T-helper 2 cell treated with Interferon-gamma antibody and Interleukin-4, amounts not matched to agents 5 μg/mL and 100 μg/mL, for 36 hours (primary cell): ENCODE measurements around the gene CACNA1I.

ENCODE experiments used
- DNase-seq: peaks from one replicate; pipeline ENCODE4 v3.0.0; 2021; ENCODE audit warnings: low spot score
- H3K27ac Mint-ChIP-seq: one replicate; pipeline ENCODE4 v1.8.0; 2021; ENCODE audit warnings: mild to moderate bottlenecking, mixed read lengths
- H3K27me3 Mint-ChIP-seq: one replicate; pipeline ENCODE4 v1.8.0; 2021; ENCODE audit warnings: low read depth, mixed read lengths
- H3K36me3 Mint-ChIP-seq: one replicate; pipeline ENCODE4 v1.8.0; 2021; ENCODE audit warnings: low read depth, mixed read lengths
- H3K4me1 Mint-ChIP-seq: one replicate; pipeline ENCODE4 v1.8.0; 2021; ENCODE audit warnings: low read depth, mixed read lengths
- H3K4me3 Mint-ChIP-seq: one replicate; pipeline ENCODE4 v1.8.0; 2022; ENCODE audit warnings: mild to moderate bottlenecking, moderate library complexity, mixed read lengths
- H3K9me3 Mint-ChIP-seq: one replicate; pipeline ENCODE4 v1.8.0; 2021; ENCODE audit warnings: mixed read lengths

CACNA1I gene

DNA sequence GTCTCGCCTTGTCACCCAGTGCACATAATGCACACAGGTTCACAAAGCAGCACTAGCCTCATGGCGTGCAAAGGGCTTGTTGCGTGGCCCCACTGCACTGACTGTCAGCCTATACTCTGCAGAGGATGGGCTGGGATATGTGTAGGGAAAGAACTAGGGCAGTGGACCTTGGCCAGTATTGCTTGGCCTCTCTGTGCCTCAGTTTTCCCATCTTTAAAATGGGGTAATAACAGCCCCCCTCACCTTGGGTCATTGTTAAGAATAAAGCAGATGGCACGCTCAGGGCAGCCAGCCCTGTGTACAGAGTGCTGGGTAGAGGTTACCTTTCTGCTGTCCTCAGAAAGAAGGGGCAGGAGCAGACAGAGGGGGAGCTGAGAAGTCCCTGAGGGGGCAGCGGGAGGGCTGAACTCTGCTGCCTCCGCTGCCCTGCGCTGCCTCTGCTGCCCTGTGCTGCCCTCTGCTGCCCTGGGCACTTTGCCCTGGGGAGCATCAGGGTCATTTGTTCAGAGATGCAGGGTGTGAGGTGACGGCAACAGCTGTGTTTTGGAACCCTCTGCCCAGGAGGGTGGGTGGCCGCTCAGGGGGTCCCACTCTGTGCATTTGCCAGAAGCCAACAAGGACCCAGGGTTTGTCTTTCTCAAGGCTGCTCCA is 71.2 kb downstream of the CACNA1I start:
- DNase-seq = no peak
- H3K36me3 Mint-ChIP-seq = no peaks in the 10 kb centered on the region
- peaks cover 9% of the 10 kb centered on the region for H3K27me3 Mint-ChIP-seq
- H3K4me1 Mint-ChIP-seq = no peaks in the 10 kb centered on the region
- H3K27ac Mint-ChIP-seq = no peak overlapping the region
- no peak overlapping the region for H3K4me3 Mint-ChIP-seq
- no peaks in the 10 kb centered on the region for H3K9me3 Mint-ChIP-seq

DNA sequence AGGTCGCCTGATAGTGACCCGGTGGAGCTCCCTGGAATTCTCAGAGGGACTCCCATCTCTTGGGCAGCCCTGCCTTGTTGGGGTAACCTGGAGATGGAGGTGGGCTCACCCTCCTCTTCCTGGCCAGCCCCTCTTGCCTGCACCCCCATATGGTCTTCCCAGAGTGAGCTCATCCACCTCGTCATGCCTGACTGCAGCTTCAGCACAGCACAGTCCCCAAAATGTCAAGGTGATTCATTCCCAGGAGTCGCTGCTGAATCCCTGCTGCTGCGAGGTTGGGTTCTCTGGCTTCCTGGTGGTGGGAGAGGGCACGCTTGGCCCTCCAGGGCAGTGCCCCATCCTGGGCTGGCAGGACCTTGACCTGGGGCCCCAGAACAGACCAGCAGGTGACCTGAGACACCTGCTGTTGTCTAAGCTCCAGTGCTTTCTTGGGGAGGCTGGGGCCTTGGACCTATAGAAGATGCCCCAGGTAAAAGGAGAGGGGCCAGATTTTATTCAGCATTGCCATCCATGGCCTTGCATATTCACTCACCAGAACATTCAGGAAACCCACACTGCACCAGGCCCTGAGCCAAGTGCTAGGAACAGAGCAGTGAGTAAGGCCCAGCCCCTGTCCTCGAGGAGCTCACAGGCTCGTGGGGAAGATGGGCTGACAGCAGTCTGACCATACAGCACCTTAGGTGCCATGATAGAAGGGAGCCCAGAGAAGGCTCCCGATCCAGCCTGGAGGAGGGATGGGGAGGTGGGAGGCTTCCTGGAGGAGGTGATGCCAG is 72.9 kb downstream of the CACNA1I start:
- H3K27me3 Mint-ChIP-seq = peaks cover 9% of the 10 kb centered on the region
- H3K4me1 Mint-ChIP-seq = no peaks in the 10 kb centered on the region
- no peak overlapping the region for H3K4me3 Mint-ChIP-seq
- no peak for DNase-seq
- no peak overlapping the region for H3K27ac Mint-ChIP-seq
- H3K36me3 Mint-ChIP-seq = no peaks in the 10 kb centered on the region
- H3K9me3 Mint-ChIP-seq = no peaks in the 10 kb centered on the region

DNA sequence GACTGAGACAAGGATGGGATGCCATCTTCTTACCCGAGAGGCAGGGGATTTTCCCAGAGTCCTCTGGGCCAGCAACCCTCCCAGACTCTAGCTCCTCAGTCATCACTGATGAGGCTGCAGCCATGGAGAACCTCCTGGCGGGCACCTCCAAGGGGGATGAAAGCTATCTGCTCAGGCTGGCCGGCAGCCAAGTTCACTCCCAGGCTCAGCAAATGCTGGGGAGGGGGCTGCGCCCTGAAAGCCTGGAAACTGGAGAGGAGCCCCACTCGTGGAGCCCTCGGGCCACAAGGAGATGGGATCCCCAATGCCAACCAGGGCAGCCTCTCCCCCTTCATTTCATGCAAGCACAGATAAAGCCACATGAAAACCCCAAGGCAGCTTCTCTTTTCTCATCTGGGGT is 75.0 kb downstream of the CACNA1I start:
- Mint-ChIP-seq H3K4me3 (no peak overlapping the region), H3K27ac (no peak overlapping the region), H3K4me1 (no peaks in the 10 kb centered on the region), H3K36me3 (no peaks in the 10 kb centered on the region), H3K27me3 (peaks cover 6% of the 10 kb centered on the region), H3K9me3 (no peaks in the 10 kb centered on the region)
- DNase-seq = no peak

DNA sequence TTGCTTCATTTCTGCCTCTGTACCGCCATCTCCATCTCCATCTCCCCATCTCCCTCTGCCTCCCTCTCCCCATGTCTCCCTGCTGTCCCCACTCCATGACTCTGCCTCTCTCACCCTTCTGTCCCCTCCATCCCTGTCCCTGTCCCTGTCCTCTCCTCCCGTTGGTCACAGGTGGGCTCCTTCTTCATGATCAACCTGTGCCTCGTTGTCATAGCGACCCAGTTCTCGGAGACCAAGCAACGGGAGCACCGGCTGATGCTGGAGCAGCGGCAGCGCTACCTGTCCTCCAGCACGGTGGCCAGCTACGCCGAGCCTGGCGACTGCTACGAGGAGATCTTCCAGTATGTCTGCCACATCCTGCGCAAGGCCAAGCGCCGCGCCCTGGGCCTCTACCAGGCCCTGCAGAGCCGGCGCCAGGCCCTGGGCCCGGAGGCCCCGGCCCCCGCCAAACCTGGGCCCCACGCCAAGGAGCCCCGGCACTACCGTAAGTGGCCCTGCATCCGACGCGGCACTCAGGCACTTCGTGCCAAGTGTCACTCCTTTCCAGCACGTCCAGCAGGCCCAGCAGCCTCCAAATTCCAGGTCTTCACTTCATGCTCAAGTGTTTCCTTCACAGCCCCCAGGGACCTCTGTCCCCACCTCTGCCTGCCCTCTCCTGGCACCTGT is 76.0 kb downstream of the CACNA1I start:
- Mint-ChIP-seq H3K27me3 (peaks cover 3% of the 10 kb centered on the region), H3K9me3 (no peaks in the 10 kb centered on the region), H3K27ac (no peak overlapping the region), H3K4me1 (no peaks in the 10 kb centered on the region), H3K4me3 (no peak overlapping the region), H3K36me3 (no peaks in the 10 kb centered on the region)
- no peak for DNase-seq

DNA sequence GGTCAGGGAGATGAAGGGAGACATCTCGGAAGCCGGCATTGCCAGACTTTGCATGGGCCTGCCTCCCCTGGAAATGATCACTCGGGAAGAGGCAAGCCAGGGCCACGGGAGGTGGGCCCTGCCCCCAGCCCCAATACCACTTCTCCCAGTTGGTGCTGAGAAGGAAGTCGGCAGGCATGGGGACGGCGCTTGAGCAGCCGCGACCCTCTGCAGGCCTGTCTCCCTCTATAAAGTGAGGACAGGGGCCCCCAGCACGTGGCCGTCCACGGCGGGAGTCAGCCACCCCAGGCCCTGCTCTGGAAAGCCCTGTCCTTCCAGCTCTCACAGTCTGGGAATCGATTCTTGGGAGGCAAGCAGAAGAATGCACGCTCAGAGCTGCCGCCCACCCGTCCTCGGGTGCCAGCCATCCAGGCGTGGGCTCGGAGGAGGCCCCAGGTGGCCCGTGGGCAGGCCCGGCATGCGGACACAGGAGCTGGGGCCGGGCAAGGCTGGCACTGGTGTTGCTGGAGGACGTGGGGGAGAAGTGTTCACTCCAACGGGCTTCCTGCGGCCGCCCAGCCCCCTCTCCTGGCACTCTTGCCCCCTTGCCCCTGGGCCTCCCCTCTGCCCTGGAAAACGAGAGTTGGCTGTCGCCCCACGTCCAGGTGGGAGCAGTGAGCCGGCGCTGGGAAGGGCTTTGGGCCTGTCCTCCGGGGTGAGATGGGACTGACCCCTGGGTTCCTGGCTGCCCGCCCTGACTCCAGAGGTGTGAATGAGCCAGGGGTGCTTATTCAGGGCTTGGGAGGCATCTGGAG is 77.5 kb downstream of the CACNA1I start:
- Mint-ChIP-seq H3K27ac (no peak overlapping the region), H3K4me1 (no peaks in the 10 kb centered on the region), H3K4me3 (no peak overlapping the region)

GRCh38 chr22:39648630-39648950 is 78.0 kb downstream of the CACNA1I start:
- no peak for DNase-seq
- Mint-ChIP-seq H3K9me3 (no peaks in the 10 kb centered on the region), H3K4me1 (no peaks in the 10 kb centered on the region), H3K4me3 (no peak overlapping the region), H3K27ac (no peak overlapping the region), H3K27me3 (no peaks in the 10 kb centered on the region), H3K36me3 (no peaks in the 10 kb centered on the region)

More for the DNA sequence above, 77.5 kb downstream of the CACNA1I start:
- no peaks in the 10 kb centered on the region for H3K36me3 Mint-ChIP-seq
- H3K9me3 Mint-ChIP-seq = no peaks in the 10 kb centered on the region
- H3K27me3 Mint-ChIP-seq = no peaks in the 10 kb centered on the region
- DNase-seq = no peak

GRCh38 chr22:39649500-39650089 is 79.0 kb downstream of the CACNA1I start:
- DNase-seq = no peak
- H3K27ac Mint-ChIP-seq = no peak overlapping the region
- H3K9me3 Mint-ChIP-seq = no peaks in the 10 kb centered on the region
- H3K27me3 Mint-ChIP-seq = no peaks in the 10 kb centered on the region
- H3K4me3 Mint-ChIP-seq = no peak overlapping the region
- H3K36me3 Mint-ChIP-seq = no peaks in the 10 kb centered on the region
- H3K4me1 Mint-ChIP-seq = no peaks in the 10 kb centered on the region

DNA sequence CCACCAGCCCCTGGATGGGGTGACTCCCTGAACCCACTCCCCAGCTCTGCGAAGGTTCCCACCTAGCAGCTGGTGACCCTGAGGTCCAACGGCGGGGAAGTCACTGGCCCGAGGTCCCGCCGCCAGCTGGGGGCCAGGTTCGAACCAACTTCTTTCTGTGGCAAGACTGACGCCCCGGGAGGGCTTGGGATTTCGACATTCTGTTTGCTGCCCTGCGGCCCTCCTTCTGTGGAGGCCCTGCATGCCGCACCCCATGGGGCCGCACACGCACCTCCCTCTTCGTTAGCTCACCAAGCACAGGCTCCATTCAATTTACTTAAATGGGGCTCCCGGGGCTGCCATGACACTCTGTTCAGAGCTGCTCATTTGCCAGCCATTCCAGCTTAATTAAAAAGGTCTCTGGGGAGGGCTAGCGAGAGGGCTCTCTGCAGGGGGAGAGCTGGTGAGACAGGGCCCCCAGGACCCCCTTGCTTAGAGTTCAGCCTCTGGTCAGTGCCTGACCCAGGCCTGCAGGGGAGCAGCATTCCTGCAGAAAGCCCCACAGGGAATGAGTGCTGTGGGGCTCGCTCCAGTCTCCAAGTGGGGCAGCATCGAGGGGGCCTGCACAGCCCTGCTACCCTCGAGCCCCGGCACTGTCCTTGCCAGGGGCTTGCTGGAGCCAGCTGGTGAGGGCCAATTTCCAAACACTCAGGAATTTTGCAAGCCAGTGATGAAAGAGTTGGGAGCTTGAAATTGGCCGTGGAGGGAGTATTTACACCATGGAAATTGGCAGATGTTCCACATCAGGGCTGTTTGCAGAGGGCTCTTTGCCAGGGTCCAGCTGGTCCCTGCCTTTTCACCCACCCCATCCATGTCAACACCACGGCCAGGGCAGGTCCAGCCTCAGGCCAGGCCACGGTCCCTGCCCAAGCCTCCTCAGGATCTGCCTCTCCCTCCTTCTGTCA is 80.8 kb downstream of the CACNA1I start:
- Mint-ChIP-seq H3K4me1 (peaks cover 3% of the 10 kb centered on the region), H3K9me3 (no peaks in the 10 kb centered on the region), H3K4me3 (no peak overlapping the region), H3K27me3 (peaks cover 2% of the 10 kb centered on the region), H3K36me3 (no peaks in the 10 kb centered on the region), H3K27ac (no peak overlapping the region)
- DNase-seq = no peak

DNA sequence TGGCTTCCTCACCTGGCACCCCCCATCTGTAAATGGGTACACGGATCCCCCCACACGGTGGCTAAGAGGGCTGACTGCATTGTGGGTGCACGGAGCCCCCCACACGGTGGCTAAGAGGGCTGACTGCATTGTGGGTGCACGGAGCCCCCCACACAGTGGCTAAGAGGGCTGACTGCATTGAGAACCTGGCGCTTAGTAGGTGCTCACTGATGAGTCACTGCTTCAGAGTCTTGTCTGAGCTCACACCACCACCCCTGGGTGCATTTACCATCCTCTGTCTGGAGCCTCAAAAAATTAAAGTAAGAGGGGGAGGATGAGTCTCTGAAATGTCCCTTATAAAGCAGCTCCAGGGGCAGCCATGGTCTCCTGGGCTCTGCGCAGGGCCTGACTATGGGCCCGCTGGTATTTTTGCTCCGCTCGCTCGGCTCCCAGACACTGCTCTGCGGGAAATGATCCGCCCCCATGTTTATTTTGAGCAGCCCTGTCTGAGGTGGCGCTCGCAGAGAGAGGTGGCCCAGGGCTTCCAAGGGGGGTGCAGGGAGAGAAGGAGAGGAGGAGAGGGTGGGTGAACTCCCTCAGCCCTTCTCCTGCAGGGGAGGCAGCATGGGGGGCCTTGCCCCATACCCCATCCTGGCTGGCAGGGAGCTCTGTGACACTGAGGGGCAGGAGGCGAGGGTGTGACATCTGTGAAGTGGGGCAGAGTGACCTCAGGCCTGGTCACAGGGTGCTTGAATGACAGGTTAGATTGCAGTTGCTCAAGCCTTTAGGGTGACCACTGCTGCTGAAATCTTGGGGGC is 82.6 kb downstream of the CACNA1I start:
- Mint-ChIP-seq H3K27me3 (peaks cover 2% of the 10 kb centered on the region), H3K4me3 (no peak overlapping the region), H3K9me3 (no peaks in the 10 kb centered on the region), H3K4me1 (peaks cover 10% of the 10 kb centered on the region), H3K27ac (no peak overlapping the region), H3K36me3 (no peaks in the 10 kb centered on the region)
- DNase-seq = no peak

- H3K4me1 Mint-ChIP-seq = peaks cover 16% of the 10 kb centered on the region
- H3K27ac Mint-ChIP-seq = no peak overlapping the region
- H3K36me3 Mint-ChIP-seq = no peaks in the 10 kb centered on the region
- no peaks in the 10 kb centered on the region for H3K9me3 Mint-ChIP-seq
- H3K27me3 Mint-ChIP-seq = peaks cover 2% of the 10 kb centered on the region
- DNase-seq = no peak
- no peak overlapping the region for H3K4me3 Mint-ChIP-seq
Measured at GRCh38 chr22:39653787-39654077, 83.2 kb downstream of the CACNA1I start.

GRCh38 chr22:39654131-39654926 is 83.8 kb downstream of the CACNA1I start:
- no peaks in the 10 kb centered on the region for H3K9me3 Mint-ChIP-seq

GRCh38 chr22:39655004-39655579 is 84.5 kb downstream of the CACNA1I start:
- Mint-ChIP-seq H3K27ac (no peak overlapping the region), H3K27me3 (peaks cover 2% of the 10 kb centered on the region), H3K4me1 (peaks cover 26% of the 10 kb centered on the region), H3K4me3 (no peak overlapping the region), H3K36me3 (no peaks in the 10 kb centered on the region), H3K9me3 (no peaks in the 10 kb centered on the region)
- DNase-seq = no peak

More at GRCh38 chr22:39654131-39654926, 83.8 kb downstream of the CACNA1I start:
- no peak for DNase-seq
- H3K36me3 Mint-ChIP-seq = no peaks in the 10 kb centered on the region
- H3K4me1 Mint-ChIP-seq = peaks cover 21% of the 10 kb centered on the region
- H3K27me3 Mint-ChIP-seq = peaks cover 2% of the 10 kb centered on the region
- H3K27ac Mint-ChIP-seq = no peak overlapping the region
- H3K4me3 Mint-ChIP-seq = no peak overlapping the region
